Vagina (tissue), 2 donors: ENCODE measurements around the gene FMO5.

Source experiments
- CTCF ChIP-seq, 3 experiments: fragments of 450-650 bp in 2 of 3; fragments of 200-600 bp in 1 of 3; sonication (generic) in 1 of 3; IDR thresholded peaks; one replicate each; pipeline ENCODE4 v1.5.1; 2017 to 2019; ENCODE audit warnings: antibody characterized with exemption in 3 of 3, mild to moderate bottlenecking in 2 of 3, moderate library complexity in 2 of 3
- POLR2A ChIP-seq, 2 donors: fragments of 450-650 bp; IDR thresholded peaks; one replicate each; pipeline ENCODE4 v1.6.1; 2017; ENCODE audit warnings: antibody characterized with exemption in 2 of 2, mild to moderate bottlenecking in 2 of 2, moderate library complexity in 2 of 2

GRCh38 chr1:147163019-147163418, 62.1 kb downstream of the FMO5 start:
- no peak for TF ChIP-seq CTCF (IDR thresholded peaks at IDR 0.05)
- no peak for TF ChIP-seq POLR2A (IDR thresholded peaks at IDR 0.05)
